Raji (cell line): ENCODE data around the gene WRAP73.

Experiments used
- POLR2A ChIP-seq: IDR thresholded peaks from 2 replicates; pipeline ENCODE4 v1.6.1; 2011; ENCODE audit warnings: low read depth, low read length, control low read depth; ENCODE audit not compliant: insufficient read depth

The WRAP73 gene

DNA sequence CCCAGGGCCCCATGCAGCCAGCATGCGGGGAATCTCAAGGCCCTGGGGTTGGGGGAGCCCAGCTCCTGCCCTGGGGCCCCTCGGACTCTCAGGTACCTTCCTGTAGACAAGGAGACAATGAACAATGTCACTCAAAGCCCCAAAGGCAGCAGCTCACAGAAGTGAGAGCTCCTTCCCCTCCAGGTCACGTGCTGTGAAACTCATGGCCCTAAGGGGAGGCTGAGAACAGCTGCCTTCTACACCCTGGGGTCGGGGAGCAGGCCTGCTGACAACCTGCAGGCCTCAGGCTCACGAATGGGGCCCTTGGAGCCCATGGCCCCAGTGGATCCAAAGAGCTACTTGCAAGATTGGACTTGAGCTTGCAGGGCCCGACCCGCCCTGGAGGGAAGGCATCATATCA is 41.7 kb downstream of the WRAP73 start:
- TF ChIP-seq POLR2A: no peak

DNA sequence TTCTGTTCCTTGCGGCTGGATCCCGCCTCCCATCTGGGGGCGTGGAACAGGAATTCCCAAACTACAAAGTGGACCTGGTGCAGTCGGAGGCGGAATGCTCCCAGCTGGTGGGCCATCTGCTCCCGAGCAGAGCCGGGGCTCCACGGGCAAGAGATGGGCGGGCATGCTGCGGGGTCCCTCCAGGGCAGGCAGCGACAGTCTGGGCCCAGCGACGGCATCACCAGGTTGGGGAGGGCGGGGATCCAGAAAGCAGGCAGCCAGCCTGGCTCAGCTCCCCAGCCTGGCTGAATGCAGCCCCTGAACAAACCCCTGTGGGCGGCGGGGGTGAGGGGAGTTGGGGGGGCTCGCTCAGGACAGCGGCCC is 42.2 kb downstream of the WRAP73 start:
- TF ChIP-seq POLR2A: no peak

- TF ChIP-seq POLR2A: no peak
Measured at GRCh38 chr1:3606779-3607702, 42.9 kb downstream of the WRAP73 start.

DNA sequence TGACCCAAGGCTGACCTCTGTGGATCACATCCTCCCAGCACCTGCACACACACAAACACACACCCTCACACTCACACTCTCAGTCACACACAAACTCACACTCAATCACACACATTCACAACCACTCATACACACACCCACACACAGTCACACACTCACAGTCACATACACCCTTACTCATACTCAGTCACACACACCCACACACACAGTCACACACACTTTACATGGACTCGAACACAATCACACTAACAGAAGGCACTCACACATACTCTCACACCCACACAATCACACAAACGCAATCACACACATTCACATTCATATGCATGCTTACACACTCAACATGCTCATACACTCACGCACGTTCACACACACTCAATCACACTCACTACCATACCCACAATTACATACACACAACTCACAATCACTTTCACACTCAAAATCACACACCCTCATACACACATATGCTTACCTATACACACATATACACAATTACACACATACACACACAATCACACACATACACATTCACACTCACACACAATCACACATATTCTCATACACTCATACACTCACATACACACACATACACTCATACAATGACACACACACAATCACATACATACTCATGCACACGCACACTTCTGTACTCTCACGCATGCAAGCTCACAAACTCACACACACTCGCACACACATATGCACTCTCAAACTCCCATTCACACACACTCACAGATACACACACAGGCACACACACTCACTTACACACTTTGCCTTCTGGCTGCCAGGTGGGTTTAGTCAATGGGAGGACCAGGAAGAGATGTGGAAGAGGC is 44.7 kb downstream of the WRAP73 start:
- no peak for TF ChIP-seq POLR2A

- no peak for TF ChIP-seq POLR2A
Measured at GRCh38 chr1:3604468-3604974, 45.4 kb downstream of the WRAP73 start.

DNA sequence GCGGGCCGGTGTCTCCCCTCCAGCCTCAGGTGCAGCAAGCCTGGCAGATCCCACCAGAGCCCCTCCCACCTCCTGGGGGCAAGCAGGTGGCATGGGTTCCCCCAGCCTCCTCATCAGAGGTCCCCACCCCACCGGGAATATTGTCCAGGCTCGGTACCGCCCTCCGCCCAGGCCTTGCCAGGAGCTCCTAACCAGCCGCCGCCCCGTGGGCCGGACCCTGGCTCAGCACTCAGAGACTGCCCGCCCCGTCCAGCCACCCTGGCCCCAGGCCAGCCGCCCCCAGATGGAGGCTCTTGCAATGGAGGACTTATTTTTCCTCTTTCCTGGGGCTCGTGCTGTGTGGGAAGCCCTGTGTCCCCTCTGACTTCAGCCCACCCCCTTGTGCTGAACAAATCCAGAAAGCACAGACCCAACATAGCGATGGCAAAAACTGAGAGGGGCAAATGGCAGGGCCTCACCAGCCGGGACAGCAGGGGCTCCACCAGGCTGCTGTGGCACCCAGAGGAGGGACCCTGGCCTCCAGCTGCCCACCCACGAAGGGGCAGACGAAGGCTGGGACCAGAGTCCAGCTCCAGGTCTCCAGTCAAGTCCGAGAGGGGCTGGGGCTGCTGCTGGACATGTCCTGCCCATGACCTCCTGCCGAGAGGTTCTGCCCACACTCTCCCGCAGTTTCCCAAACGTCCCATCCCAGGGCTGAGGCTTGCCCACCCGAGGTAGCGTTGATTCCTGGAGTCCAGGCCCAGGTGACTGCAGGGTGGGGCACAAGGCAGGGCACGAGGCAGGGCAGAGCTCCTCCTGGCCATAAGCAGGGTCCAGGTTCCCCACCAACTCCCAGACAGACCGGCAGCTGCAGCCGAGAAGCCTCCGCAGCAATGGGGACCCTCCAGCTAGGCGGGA is 46.1 kb downstream of the WRAP73 start:
- TF ChIP-seq POLR2A: no peak

- no peak for TF ChIP-seq POLR2A
Measured at GRCh38 chr1:3603156-3603555, 46.7 kb downstream of the WRAP73 start.

DNA sequence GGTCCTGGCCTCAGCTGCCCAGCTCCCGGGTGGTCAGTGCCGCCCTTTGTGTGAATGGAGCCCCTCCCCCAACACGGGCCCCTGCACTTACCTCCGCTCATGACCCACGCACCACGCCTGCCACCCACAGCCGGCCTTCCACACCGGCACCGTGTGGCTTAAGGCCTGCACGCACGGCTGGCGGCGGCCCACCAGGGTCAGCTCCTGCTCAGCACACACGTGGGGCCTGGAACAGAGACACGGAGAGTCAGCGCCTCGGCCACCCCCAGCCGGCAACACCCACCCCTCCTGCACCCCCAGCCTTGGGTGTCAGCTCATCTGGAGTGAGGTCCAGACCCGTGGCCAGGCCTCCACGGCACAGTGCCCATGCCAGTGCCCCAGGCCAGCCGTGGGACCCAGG is 47.5 kb downstream of the WRAP73 start:
- TF ChIP-seq POLR2A: no peak

- no peak for TF ChIP-seq POLR2A
Measured at GRCh38 chr1:3601743-3602142, 48.2 kb downstream of the WRAP73 start.

DNA sequence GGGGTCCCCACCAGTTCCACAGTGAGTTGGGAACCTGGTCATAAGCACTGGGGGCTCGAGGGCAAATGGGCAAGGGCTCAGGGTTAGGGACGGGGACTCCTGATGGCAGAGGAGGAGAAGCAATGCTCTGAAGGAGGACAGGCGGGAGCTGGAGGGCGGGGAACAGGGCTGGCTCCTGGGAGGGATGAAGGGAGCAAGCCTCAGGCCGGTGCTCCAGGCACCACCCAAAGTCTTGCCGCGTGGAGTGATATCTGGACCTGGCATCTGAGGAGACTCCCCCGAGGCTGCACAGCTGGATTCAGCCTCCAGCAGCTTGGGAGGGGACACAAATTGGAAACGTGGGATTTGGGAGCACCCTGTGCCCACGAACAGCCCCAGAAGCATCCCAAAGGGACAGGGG is 49.5 kb downstream of the WRAP73 start:
- no peak for TF ChIP-seq POLR2A

DNA sequence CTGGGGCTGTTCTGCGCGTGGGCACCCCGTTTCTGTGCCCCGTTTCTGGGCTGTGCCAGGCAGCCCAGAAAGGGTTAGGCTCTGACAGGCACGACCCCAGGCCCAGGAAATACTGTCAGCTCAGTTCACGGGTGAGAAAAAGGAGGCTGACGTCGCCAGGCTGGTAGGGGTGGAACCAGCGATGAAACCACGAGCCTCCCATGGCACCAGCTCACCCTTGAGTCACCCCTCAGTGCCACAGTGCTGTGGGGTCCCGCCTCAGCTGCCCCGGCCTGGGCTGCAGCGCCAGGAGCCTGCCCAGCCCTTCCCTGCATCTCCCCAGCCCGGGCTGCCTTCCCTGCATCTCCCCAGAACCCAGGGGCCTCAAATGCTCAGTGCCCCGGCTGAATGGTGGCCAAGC is 50.1 kb downstream of the WRAP73 start:
- no peak for TF ChIP-seq POLR2A

DNA sequence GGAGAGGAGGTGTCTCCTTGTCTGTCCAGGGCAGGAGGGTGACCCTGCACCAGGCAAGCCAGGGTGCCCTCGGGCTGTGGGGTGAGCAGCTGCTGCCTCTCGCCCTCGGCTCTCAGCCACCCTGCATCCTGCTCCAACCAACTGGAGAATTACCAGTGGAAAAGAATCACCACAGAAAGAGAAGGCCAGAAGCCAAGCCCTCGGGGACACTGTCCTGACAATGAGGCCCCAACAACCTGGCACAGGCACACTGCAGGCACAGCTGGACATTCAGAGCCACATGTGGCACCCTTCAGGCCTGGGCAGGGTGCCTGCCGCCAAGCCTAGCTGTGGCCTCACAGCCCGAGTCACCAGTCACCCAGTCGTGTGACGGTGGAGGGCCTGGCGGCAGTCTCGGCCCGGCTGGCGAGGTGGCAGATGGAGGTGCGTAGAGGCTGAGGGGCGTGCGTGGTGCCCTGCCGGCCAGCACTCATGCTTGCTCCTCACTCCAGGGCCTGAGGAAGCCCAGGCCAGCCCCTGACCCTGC is 50.6 kb downstream of the WRAP73 start:
- no peak for TF ChIP-seq POLR2A

DNA sequence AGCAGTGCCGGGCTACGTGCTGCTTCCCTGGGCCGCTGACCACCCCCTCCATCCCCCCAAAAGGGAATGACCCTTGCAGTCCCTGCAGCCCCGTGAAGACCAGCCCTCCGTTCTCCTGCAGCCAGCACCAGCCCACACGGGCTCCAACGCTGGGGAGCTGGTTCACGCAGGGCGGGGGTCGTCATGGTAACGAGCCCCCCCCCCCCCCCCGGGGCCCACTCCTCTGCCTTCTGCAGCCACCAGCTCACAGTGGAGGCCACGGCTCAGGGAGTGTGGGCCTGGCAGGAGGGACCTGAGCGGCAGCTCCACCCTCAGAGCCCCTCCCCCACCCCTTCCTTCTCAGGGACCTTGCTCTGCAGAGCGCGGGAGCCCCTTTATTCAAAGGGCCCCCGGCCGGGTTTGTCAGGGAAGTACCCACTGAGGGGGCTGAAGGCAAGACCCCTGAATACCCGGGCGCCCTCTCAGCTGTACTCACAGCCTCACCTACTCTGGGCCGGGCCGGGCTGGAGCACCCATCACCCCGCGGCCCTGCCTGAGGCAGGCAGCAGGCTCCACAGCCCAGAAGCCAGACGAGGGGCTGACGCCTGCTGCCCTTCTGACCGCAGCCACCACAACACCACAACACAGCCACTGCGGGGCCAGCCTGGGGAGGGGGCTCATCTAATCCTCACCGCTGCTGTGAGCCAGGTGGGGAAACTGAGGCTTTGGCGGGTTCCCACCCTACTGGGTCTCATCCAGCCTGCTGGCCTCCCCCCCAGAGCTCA is 51.2 kb downstream of the WRAP73 start:
- TF ChIP-seq POLR2A: no peak

DNA sequence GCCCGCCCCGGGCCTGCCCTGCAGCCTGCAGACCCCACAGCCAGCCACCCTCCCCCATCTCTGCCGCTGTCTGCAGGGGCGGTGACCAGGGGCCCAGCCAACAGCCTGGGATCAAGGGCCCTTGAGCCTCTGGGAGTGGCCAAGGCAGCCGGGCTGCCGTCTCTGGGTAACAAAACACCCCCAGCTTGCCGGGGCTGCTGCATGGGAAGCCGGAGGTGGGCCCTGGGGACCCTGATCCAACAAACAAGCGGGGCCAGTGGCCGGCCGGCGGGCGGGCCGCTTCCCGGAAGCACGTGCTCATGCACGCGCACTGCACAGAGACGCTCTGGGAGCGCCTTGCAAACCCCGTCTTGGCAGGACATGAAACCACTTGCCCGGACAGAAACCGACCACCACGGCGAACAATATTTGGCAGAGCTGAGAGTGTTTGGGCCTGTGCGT is 51.8 kb downstream of the WRAP73 start:
- no peak for TF ChIP-seq POLR2A
